ENCODE results near the gene IKZF2.

IKZF2 gene

DNA sequence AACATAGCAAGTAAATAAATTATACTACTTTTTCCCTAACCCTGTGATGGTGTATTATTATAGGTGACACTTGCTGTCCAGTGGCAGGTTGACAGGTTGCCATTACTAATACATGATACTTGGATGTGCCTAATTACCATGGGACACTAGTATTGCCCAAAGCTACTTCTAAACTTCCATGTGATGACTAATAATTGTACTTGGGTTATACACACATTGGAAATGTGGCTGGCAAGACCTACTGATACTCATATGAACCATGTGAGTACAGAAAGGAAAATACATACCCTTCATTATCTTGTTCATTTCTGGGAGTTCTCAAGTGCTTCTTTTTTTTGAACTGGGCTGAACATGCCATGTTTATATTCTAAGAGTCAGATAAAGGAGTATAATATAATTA lies 156.4 kb downstream of the IKZF2 start:
- peak; percentile 7 for DNase-seq (ENCODE audit: low spot score)
- ChIA-PET POLR2A (ENCODE audit: low non-redundant PET) (no interaction called here), CTCF (interaction anchor here (0.5 to 0.6 kb wide), 2 partner anchors 36 to 47 kb away, joined by 3 read pairs; no protein-coding TSS in a partner anchor)
- no peak overlapping the region for H3K27ac ChIP-seq
- TF ChIP-seq, protein P1, sequence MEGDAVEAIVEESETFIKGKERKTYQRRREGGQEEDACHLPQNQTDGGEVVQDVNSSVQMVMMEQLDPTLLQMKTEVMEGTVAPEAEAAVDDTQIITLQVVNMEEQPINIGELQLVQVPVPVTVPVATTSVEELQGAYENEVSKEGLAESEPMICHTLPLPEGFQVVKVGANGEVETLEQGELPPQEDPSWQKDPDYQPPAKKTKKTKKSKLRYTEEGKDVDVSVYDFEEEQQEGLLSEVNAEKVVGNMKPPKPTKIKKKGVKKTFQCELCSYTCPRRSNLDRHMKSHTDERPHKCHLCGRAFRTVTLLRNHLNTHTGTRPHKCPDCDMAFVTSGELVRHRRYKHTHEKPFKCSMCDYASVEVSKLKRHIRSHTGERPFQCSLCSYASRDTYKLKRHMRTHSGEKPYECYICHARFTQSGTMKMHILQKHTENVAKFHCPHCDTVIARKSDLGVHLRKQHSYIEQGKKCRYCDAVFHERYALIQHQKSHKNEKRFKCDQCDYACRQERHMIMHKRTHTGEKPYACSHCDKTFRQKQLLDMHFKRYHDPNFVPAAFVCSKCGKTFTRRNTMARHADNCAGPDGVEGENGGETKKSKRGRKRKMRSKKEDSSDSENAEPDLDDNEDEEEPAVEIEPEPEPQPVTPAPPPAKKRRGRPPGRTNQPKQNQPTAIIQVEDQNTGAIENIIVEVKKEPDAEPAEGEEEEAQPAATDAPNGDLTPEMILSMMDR (conservative IDR thresholded peaks at IDR 0.05; ENCODE audit: low read depth): no peak

DNA sequence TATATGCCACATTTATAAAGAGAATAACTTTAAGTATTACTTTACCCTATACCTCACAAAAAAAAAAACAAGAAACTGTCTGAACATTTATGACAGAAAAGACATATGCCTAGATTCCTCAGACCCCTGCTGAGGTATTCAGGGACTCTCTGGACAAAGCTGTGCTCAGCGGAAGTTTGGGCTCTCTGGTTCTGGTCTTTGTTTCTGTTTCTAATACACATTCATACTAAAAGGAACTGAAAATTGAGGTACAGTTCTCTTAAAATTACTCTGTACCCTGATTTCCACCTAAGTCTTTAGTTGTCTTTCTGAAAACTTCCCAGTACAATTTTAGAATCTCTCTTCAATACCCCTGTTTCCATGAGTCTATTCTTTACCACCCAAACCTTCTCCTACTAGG lies 160.3 kb downstream of the IKZF2 start:
- CTCF ChIA-PET: no interaction called here
- no peak for DNase-seq (ENCODE audit: low spot score)
- TF ChIP-seq, protein P1 (conservative IDR thresholded peaks at IDR 0.05; ENCODE audit: low read depth): no peak
- no peak overlapping the region for H3K27ac ChIP-seq
- POLR2A ChIA-PET (ENCODE audit: low non-redundant PET): no interaction called here

DNA sequence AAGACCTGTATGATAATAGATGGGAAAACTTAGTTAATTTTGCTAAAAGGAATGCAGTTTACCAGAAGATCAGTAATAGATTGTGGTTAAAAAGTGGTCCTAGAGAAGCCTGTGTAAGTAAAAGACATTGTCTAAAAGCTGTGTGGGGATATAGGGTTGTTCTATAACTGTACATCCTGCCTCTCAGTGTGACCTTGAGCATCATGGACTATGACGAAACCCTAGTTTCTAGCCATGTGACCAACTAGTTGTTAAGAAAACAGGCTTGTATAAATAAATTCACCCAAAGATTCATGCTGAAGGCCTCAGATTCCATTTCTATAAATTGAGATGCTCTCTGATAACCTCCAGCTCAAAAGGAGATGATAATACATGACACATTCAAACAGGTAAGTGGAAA lies 160.7 kb downstream of the IKZF2 start:
- TF ChIP-seq, protein P1 (conservative IDR thresholded peaks at IDR 0.05; ENCODE audit: low read depth): no peak
- DNase-seq (ENCODE audit: low spot score): no peak
- POLR2A ChIA-PET (ENCODE audit: low non-redundant PET): no interaction called here
- no peak overlapping the region for H3K27ac ChIP-seq
- CTCF ChIA-PET: no interaction called here

DNA sequence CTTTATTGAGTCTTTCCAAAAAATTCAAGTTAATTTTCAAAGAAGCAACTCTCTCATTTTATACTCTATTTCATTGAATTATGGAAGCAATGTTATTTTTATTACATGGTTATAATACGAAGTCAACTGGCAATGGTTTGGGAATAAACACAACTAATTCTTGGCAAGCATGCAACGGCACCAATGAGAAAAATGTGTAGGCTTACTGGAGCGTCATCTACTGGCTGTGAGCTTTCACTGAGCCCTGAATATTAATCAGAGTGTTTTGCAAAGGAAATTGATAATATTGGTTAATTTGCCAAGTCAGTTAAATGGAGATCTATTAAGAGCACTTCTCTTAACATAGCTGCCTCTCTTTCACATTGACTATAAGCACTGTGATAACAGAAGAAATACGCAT lies 163.9 kb downstream of the IKZF2 start:
- no peak for DNase-seq (ENCODE audit: low spot score)
- ChIA-PET CTCF (no interaction called here), POLR2A (ENCODE audit: low non-redundant PET) (no interaction called here)
- H3K27ac ChIP-seq: no peak overlapping the region
- TF ChIP-seq, protein P1 (conservative IDR thresholded peaks at IDR 0.05; ENCODE audit: low read depth): no peak

DNA sequence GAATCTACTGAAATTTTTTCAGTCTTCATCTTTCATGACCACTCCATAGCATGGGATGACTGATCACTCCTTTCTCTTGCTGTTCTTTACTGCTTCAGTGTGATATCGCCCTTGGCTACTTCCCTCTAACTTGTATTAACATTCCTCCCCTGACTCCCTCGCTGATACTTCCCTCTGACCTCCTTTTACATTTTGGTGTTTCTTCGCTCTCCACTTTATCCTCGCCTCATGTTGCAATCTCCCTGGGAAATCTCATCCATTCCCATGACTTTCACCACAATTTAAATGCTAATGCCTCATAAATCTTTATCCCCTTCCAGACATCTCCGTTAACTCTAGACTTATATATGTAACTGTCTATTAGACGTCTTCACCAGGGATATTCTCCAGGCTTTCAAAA lies 167.3 kb downstream of the IKZF2 start:
- POLR2A ChIA-PET (ENCODE audit: low non-redundant PET): no interaction called here
- TF ChIP-seq, protein P1 (conservative IDR thresholded peaks at IDR 0.05; ENCODE audit: low read depth): no peak

DNA sequence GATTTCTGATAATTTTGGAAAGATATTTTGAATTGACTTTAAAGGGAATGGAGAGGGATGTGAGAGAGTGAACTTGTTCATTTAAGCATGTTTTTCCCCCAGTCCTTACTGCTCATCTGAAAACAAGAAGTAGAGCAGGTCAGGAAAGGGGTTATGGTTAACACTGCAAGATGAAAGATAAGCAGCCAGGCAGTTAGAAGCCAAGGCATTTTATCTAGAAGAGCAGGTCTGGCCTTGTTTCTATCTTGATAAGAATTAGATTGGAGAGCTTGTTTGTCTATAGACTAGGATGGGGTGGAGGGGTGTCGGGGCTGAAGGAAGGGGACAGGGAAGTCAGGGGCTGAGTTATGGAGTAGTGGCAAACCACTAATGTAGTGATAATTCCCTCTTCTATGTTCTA lies 171.6 kb downstream of the IKZF2 start:
- ChIA-PET CTCF (interaction anchor here (0.6 kb wide), 1 partner anchor 175 kb away, joined by 3 read pairs; no protein-coding TSS in a partner anchor), POLR2A (ENCODE audit: low non-redundant PET) (no interaction called here)
- H3K27ac ChIP-seq: no peak overlapping the region
- TF ChIP-seq, protein P1 (conservative IDR thresholded peaks at IDR 0.05; ENCODE audit: low read depth): no peak
- DNase-seq (ENCODE audit: low spot score): no peak

More for the DNA sequence above, 167.3 kb downstream of the IKZF2 start:
- CTCF ChIA-PET: no interaction called here
- DNase-seq (ENCODE audit: low spot score): no peak
- no peak overlapping the region for H3K27ac ChIP-seq
